Left renal cortex interstitium (tissue), 4 donors: ENCODE results near the gene ENTR1. TPM values are rescaled to one million over a fixed set of nuclear protein-coding genes. Genes with fewer than 3 reads are reported as not detected.

Experiments used
- DNase-seq, 4 donors: peaks; one replicate each; pipeline ENCODE4 v3.0.0-alpha.2; 2013; ENCODE audit warnings: low read depth in 4 of 4, low spot score in 2 of 4, missing footprints in 1 of 4
- polyA plus RNA-seq, 4 donors: library from polyadenylated mRNA; unstranded; fragments of 120-200 nt; gene quantifications; one replicate each; pipeline ENCODE4 v1.2.1, GENCODE V29; 2013; ENCODE audit not compliant: insufficient read length in 4 of 4

Gene ENTR1
- polyA plus RNA-seq, 4 donors, result 36.0 to 63.6 (median 50.2) TPM

- no peak for DNase-seq
Measured at GRCh38 chr9:136399176-136400037, 11.0 kb downstream of the ENTR1 start.

GRCh38 chr9:136398286-136398685 is 12.1 kb downstream of the ENTR1 start:
- DNase-seq, result no peak

GRCh38 chr9:136397643-136398042 is 12.8 kb downstream of the ENTR1 start:
- no peak for DNase-seq

GRCh38 chr9:136396219-136396515 is 14.2 kb downstream of the ENTR1 start:
- DNase-seq, result no peak

- no peak for DNase-seq
Measured at GRCh38 chr9:136395345-136396218, 14.8 kb downstream of the ENTR1 start.

- no peak for DNase-seq
Measured at GRCh38 chr9:136395020-136395340, 15.4 kb downstream of the ENTR1 start.

GRCh38 chr9:136394312-136395019 is 15.9 kb downstream of the ENTR1 start:
- DNase-seq, result no peak

GRCh38 chr9:136393531-136393930 is 16.9 kb downstream of the ENTR1 start:
- no peak for DNase-seq

GRCh38 chr9:136392538-136393449 is 17.6 kb downstream of the ENTR1 start:
- no peak for DNase-seq

GRCh38 chr9:136391737-136392537 is 18.5 kb downstream of the ENTR1 start:
- no peak for DNase-seq

GRCh38 chr9:136389396-136389795 is 21.0 kb downstream of the ENTR1 start:
- no peak for DNase-seq

GRCh38 chr9:136387217-136387616 is 23.2 kb downstream of the ENTR1 start:
- DNase-seq, result no peak

- DNase-seq, result no peak
Measured at GRCh38 chr9:136386018-136386417, 24.4 kb downstream of the ENTR1 start.

GRCh38 chr9:136385015-136385414 is 25.4 kb downstream of the ENTR1 start:
- DNase-seq, result no peak

GRCh38 chr9:136383436-136383835 is 27.0 kb downstream of the ENTR1 start:
- DNase-seq, result no peak

- DNase-seq, result no peak
Measured at GRCh38 chr9:136381966-136382513, 28.4 kb downstream of the ENTR1 start.

GRCh38 chr9:136381311-136381710 is 29.1 kb downstream of the ENTR1 start:
- no peak for DNase-seq

GRCh38 chr9:136380381-136380780 is 30.0 kb downstream of the ENTR1 start:
- no peak for DNase-seq

GRCh38 chr9:136379891-136380290 is 30.5 kb downstream of the ENTR1 start:
- DNase-seq, result no peak
